Duodenal mucosa (tissue), 2 donors: ENCODE measurements around the gene NEMP1.
"Not testable (repeated sequence)": the region's sequence is repeated elsewhere in the genome, so short reads cannot be mapped to it uniquely, and the experiment has no call there.

ENCODE experiments used
- H3K27ac ChIP-seq: one replicate; pipeline ENCODE4 v1.7.0; 2013; ENCODE audit warnings: low read depth, low read length
- H3K27me3 ChIP-seq, 2 donors: one replicate each; pipeline ENCODE4 v1.7.0; 2013; ENCODE audit warnings: low read length in 2 of 2, control low read depth in 1 of 2; ENCODE audit not compliant: insufficient read depth in 2 of 2, control insufficient read depth in 1 of 2
- H3K36me3 ChIP-seq, 2 donors: one replicate each; pipeline ENCODE4 v1.7.0; 2013; ENCODE audit warnings: low read length in 2 of 2, control low read depth in 1 of 2; ENCODE audit not compliant: insufficient read depth in 2 of 2, control insufficient read depth in 1 of 2
- H3K4me1 ChIP-seq, 2 donors: one replicate each; pipeline ENCODE4 v1.7.0; 2013; ENCODE audit warnings: low read length in 2 of 2, control low read depth in 1 of 2; ENCODE audit not compliant: insufficient read depth in 2 of 2, control insufficient read depth in 1 of 2
- H3K4me3 ChIP-seq, 2 donors: one replicate each; pipeline ENCODE4 v1.7.0; 2013; ENCODE audit warnings: low read length in 2 of 2, low read depth in 1 of 2
- H3K9ac ChIP-seq, 2 donors: one replicate each; pipeline ENCODE4 v1.7.0; 2013; ENCODE audit warnings: low read length in 2 of 2, low read depth in 1 of 2
- H3K9me3 ChIP-seq, 2 donors: one replicate each; pipeline ENCODE4 v1.7.0; 2013; ENCODE audit warnings: low read length in 2 of 2, control low read depth in 1 of 2; ENCODE audit not compliant: control insufficient read depth in 1 of 2

NEMP1 gene, protein sequence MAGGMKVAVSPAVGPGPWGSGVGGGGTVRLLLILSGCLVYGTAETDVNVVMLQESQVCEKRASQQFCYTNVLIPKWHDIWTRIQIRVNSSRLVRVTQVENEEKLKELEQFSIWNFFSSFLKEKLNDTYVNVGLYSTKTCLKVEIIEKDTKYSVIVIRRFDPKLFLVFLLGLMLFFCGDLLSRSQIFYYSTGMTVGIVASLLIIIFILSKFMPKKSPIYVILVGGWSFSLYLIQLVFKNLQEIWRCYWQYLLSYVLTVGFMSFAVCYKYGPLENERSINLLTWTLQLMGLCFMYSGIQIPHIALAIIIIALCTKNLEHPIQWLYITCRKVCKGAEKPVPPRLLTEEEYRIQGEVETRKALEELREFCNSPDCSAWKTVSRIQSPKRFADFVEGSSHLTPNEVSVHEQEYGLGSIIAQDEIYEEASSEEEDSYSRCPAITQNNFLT

DNA sequence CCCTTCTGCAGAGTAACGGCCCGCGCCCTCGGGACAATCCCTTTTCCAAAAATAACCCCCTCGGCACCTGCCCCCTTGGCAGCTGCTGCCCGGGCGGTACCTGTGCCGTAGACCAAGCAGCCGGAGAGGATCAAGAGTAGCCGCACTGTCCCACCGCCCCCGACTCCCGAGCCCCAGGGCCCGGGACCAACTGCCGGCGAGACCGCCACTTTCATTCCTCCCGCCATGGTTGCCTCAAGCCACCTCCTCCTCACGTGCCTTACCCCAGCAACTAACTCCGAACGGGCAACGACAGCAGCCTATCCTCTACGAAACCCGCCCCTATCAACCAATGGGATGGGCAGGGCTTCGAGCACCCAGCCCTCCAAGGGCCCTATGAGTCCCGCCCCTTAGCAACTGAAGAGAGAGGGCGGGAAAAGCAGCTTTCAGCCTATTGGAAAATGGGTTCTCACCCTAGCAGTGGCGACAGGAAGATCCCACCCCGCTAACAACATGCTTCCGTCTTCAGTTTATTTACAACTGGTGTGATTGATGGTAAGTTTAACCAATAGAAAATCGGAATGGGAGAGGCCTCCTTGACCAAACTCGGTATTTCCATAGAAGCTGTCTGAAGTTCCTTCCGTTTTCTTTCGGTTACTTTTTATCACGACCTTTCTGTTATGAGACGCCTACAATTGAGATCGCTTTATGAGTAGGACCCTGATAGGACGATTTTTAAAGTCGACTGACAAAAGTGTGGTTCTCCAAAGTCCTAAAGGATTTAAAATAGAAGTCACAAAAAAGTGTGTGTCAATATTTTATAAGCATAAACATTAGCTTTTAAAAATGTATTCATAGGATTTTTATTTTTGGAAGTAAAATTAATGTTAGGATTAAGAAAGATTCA lies at the start of gene NEMP1:
Gene NEMP1, minus strand, starts transcription at position 273 of the 886 bp plus-strand sequence. Its CDS starts 46 bp downstream, at position 227.
- H3K27ac ChIP-seq = peak within 1 kb of the TSS; percentile 76
- peaks cover 7 to 19% of the 10 kb centered on the region in 2 donors for H3K4me1 ChIP-seq
- no peaks in the 10 kb centered on the region for H3K9me3 ChIP-seq
- H3K4me3 ChIP-seq = peak within 1 kb of the TSS; percentile 89 to 90
- no peaks in the 10 kb centered on the region for H3K27me3 ChIP-seq
- H3K9ac ChIP-seq = peak within 1 kb of the TSS; percentile 61 to 71
- H3K36me3 ChIP-seq = no peaks in the 10 kb centered on the region

DNA sequence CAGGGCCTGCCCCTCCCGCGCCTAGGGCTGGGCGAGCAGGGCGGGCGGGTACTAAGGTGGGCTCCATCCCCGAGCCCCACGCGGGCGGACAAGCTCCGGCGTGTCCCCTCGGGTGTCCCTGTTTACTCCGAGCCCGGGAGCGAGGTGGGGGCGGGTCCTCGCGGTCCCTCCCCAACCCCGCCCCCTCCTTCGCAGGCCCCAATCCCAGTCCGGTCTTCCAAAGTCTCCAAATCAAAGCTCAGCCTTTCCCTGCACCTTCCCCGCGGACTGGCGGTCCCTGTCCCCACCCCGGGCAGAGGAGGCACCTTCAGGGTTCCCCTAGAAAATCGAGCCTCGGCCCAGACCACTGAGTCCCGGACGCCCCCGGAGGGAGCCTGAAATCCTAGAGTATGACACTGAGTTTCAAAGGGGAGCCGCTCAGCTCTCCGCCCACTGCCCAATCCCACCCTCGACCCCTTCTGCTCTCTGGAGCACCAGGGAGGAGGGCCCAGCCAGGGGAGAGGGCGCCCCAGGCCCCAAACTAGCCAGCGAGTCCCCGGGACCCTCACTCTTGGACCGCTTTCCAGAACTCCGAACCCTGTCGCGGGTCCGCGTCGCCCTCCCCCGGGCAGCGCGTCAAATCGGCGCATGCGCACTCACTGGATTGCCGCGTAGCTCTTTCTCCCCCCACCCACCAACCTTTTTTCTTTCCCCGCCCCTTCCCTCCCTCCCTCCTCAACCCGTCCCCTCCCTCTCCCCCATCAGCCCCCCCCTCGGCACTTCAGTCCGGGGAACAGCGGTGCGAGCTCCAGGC lies 49.3 kb upstream of the NEMP1 start, which contains the start of gene LRP1:
Gene LRP1, plus strand, starts transcription at position 758 of the 793 bp plus-strand sequence. CDS start 482 bp downstream, outside the sequence.
- Histone ChIP-seq H3K9ac (peak within 1 kb of the TSS; percentile 78 to 89), H3K36me3 (peaks cover 0 to 4% of the 10 kb centered on the region in 2 donors), H3K27me3 (no peaks in the 10 kb centered on the region), H3K9me3 (no peaks in the 10 kb centered on the region), H3K4me3 (peak within 1 kb of the TSS; percentile 82 to 89), H3K4me1 (peaks cover 40 to 48% of the 10 kb centered on the region in 2 donors), H3K27ac (peak within 1 kb of the TSS; percentile 96)

DNA sequence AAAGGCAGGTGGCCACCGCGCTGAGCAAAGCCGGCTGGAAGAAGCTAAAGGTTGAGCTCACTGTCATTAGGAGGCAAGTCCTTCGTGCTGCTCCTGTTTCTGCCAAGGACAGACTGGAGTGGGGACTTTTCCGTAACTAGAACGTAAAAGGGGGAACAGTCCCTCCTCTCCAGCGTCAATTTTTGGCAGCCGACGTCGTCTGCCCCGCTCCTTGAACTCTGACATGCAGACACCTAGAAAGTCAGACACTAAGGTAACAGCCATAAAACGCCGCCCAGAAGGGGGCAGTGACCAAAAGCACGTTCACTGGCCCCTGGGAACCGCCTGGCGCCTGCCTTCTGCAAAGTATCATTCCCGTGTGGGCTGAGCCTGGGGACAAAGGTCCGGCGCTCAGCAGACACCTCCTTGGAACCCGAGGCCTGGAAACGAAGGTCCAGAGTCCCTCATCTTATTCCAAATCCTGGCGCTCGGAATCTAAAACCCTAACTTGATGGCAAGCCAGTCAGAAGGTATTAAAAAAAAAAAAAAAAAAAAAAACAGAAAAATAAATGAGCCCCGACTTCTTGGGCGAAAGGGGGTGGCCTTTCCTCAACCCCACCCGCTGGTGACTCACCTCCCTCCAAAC lies 48.6 kb upstream of the NEMP1 start:
- peak overlapping the region; percentile 73 to 89 for H3K9ac ChIP-seq
- H3K27me3 ChIP-seq = no peaks in the 10 kb centered on the region
- peak overlapping the region; percentile 82 to 89 for H3K4me3 ChIP-seq
- no peaks in the 10 kb centered on the region for H3K9me3 ChIP-seq
- peaks cover 36 to 41% of the 10 kb centered on the region in 2 donors for H3K4me1 ChIP-seq
- peak overlapping the region; percentile 96 for H3K27ac ChIP-seq
- peaks cover 0 to 3% of the 10 kb centered on the region in 2 donors for H3K36me3 ChIP-seq

DNA sequence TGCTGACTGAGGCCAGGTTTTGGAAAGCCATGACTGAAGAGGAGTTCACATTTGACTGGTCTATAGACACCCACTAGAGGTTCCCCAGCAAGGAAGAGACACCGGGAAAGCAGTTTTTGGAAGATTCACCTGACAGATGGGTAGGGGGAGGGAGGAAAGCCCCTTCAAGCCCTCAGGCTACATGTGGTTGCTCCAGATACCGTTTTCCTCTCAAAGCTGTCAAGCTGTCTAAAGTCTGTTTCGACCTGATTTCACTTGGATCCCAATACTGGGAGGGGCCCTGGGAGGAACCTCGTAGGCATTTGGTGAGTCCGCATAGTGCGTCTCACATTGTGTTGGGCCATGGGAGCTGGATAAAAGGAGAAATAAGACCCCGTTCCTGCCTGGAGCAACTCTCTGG lies 48.0 kb upstream of the NEMP1 start:
- peaks cover 30 to 35% of the 10 kb centered on the region in 2 donors for H3K4me1 ChIP-seq
- H3K27ac ChIP-seq = peak overlapping the region; percentile 49
- no peaks in the 10 kb centered on the region for H3K27me3 ChIP-seq
- H3K4me3 ChIP-seq = peak overlapping the region; percentile 82 to 89
- no peaks in the 10 kb centered on the region for H3K9me3 ChIP-seq
- peak overlapping the region; percentile 73 to 89 for H3K9ac ChIP-seq
- no peaks in the 10 kb centered on the region for H3K36me3 ChIP-seq

DNA sequence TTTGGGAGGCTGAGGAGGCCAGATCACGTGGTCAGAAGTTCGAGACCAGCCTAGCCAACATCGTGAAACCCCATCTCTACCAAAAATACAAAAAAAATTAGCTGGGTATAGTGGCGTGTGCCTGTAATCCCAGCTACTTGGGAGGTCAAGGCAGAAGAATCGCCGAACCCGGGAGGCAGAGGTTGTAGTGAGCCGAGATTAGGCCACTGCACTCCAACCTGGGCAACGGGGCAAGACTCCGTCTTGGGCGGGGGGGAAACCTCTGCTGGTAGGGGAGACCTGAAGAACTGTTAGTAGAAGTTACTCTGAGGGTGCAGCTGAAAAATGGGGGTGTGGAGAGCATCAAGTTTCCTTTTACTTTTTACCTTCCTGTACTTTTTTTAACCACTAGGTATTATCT lies 47.5 kb upstream of the NEMP1 start:
- Histone ChIP-seq H3K4me3 (no peak overlapping the region), H3K4me1 (peaks cover 27 to 30% of the 10 kb centered on the region in 2 donors), H3K9me3 (no peaks in the 10 kb centered on the region)

DNA sequence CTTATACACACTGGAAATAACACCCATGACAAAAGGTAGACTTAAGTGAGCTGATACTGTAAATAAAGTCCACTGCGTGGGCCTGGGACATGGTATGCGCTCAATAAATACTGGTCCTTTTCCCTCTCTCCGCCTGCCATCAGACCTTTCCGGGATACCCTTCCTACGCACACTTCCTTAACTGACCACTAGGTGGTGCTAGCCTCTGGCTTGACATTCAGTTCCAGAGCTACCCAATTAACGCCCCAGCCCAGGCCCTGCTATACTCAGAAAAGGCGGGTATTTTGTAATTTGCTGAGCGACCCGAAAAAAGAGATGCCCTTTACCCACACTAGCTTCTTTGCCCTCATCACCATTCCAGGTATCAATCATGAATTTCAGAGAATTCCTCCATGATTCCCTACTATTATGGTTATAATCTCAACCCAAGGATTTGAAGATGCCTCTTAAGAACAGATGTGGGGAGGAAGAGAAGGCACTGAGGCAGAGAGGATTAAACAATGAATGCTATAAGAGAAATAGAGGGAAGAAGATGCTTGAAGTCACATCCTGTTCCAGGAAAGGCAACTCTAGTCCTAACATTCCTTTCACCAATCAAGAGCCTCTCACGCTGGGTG lies 45.8 kb upstream of the NEMP1 start:
- H3K27ac ChIP-seq = no peak overlapping the region
- no peak overlapping the region for H3K9ac ChIP-seq
- no peaks in the 10 kb centered on the region for H3K27me3 ChIP-seq
- no peaks in the 10 kb centered on the region for H3K36me3 ChIP-seq
- no peak overlapping the region for H3K4me3 ChIP-seq
- peaks cover 10 to 13% of the 10 kb centered on the region in 2 donors for H3K4me1 ChIP-seq
- H3K9me3 ChIP-seq = no peaks in the 10 kb centered on the region

More for the DNA sequence above, 47.5 kb upstream of the NEMP1 start:
- H3K27me3 ChIP-seq = no peaks in the 10 kb centered on the region
- no peaks in the 10 kb centered on the region for H3K36me3 ChIP-seq
- H3K27ac ChIP-seq = no peak overlapping the region
- no peak overlapping the region for H3K9ac ChIP-seq

DNA sequence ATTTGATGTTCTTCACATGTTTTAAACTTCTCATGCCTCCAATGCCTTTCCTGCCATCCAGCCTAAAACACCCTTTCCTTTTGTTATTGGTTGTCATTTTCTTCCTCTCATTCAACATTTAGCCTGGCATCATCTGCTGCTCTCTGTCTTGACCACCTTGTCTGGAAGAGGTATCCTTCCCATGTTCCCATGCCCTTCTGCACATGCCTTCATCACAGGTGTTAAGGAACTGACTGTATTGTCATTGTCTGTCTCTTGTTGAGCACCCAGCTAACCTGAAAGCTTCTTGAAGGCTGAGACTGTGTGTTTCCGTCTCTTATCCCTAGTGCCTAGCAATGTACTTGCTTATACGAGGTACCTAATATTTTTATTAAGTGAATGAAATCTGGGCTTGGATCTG lies 45.2 kb upstream of the NEMP1 start:
- no peaks in the 10 kb centered on the region for H3K36me3 ChIP-seq
- H3K4me1 ChIP-seq = peaks cover 10 to 13% of the 10 kb centered on the region in 2 donors
- H3K27me3 ChIP-seq = no peaks in the 10 kb centered on the region
- no peaks in the 10 kb centered on the region for H3K9me3 ChIP-seq
- no peak overlapping the region for H3K27ac ChIP-seq
- no peak overlapping the region for H3K9ac ChIP-seq
- H3K4me3 ChIP-seq = no peak overlapping the region

DNA sequence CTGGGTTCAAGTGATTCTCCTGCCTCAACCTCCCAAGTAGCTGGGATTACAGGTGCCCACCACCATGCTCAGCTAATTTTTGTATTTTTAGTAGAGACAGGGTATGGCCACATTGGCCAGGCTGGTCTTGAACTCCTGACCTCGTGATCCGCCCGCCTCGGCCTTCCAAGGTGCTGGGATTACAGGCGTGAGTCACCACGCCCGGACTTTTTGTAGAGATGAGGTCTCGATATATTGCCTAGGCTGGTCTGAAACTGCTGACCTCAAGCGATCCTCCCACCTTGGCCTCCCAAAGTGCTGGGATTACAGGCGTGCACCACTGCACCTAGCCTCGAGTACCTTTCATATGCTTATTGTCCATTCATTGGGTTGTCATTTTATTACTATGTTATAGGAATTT lies 42.1 kb upstream of the NEMP1 start:
- H3K9me3 ChIP-seq, H3K36me3 ChIP-seq, H3K4me1 ChIP-seq, H3K27ac ChIP-seq, H3K4me3 ChIP-seq, H3K27me3 ChIP-seq, H3K9ac ChIP-seq: not testable (repeated sequence)
